ENCODE measurements around the gene CEACAM19. TPM values are rescaled to one million over a fixed set of nuclear protein-coding genes. Genes with fewer than 3 reads are reported as not detected.

The CEACAM19 gene
- total RNA-seq, 1 experiment from 2014 or later, result 8.0 TPM

- DNase-seq, result no peak
- ChIA-PET CTCF (no interaction called here), POLR2A (ENCODE audit: unreplicated experiment) (no interaction called here)
- H3K4me2 ChIP-seq, result no peak overlapping the region
- no peaks in the 10 kb centered on the region for H3K9me2 ChIP-seq (ENCODE audit: insufficient read depth)
- intact Hi-C loops (cut with micrococcal nuclease; ENCODE audit: unreplicated experiment), result no loop called here
- peaks cover 61% of the 10 kb centered on the region for H3K36me3 ChIP-seq (ENCODE audit: low read depth)
- no peaks in the 10 kb centered on the region; the same call in 1 of the 2 replicates for H4K20me1 ChIP-seq (ENCODE audit: insufficient read depth)
- no peaks in the 10 kb centered on the region for H3K4me1 ChIP-seq (replicated peaks; ENCODE audit: insufficient read depth)
- H3K27me3 ChIP-seq (ENCODE audit: insufficient read depth, low read depth), result no peaks in the 10 kb centered on the region
- no peak overlapping the region for H3K27ac ChIP-seq
- no peak overlapping the region for H2AFZ ChIP-seq
- peaks cover 93% of the 10 kb centered on the region for H3F3A ChIP-seq (ENCODE audit: insufficient read depth, low read depth)
- no peaks in the 10 kb centered on the region for H3K79me2 ChIP-seq (ENCODE audit: low read depth)
- no peaks in the 10 kb centered on the region for H3K9me3 ChIP-seq (ENCODE audit: insufficient read depth, low read depth)
- no TSS peak for BruUV-seq (replicated peaks)
- no peak overlapping the region for H3K4me3 ChIP-seq
- TF ChIP-seq EZH2 (IDR thresholded peaks at IDR 0.05; ENCODE audit: low read depth), result no peak
- TF ChIP-seq CTCF (conservative IDR thresholded peaks at IDR 0.05), result no peak
Observed at GRCh38 chr19:44661904-44662303, 9.4 kb upstream of the CEACAM19 start.

GRCh38 chr19:44662691-44663385, 8.4 kb upstream of the CEACAM19 start:
- POLR2A ChIA-PET (ENCODE audit: unreplicated experiment), result interaction anchor here (0.6 kb wide), 2 partner anchors 97 to 145 kb away, joined by 3 to 6 read pairs; no protein-coding TSS in a partner anchor
- BruUV-seq (replicated peaks), result TSS peak; percentile 20
- Histone ChIP-seq H3K4me3 (no peak overlapping the region), H3K9me3 (ENCODE audit: insufficient read depth, low read depth) (no peaks in the 10 kb centered on the region), H3K27ac (no peak overlapping the region), H3K4me2 (no peak overlapping the region), H3F3A (ENCODE audit: insufficient read depth, low read depth) (peaks cover 89% of the 10 kb centered on the region), H3K27me3 (ENCODE audit: insufficient read depth, low read depth) (no peaks in the 10 kb centered on the region), H3K79me2 (ENCODE audit: low read depth) (no peaks in the 10 kb centered on the region), H3K9me2 (ENCODE audit: insufficient read depth) (no peaks in the 10 kb centered on the region), H2AFZ (no peak overlapping the region), H4K20me1 (ENCODE audit: insufficient read depth) (no peaks in the 10 kb centered on the region; the same call in 1 of the 2 replicates), H3K4me1 (replicated peaks; ENCODE audit: insufficient read depth) (no peaks in the 10 kb centered on the region), H3K36me3 (ENCODE audit: low read depth) (peaks cover 54% of the 10 kb centered on the region)
- intact Hi-C loops (cut with micrococcal nuclease; ENCODE audit: unreplicated experiment), result no loop called here
- DNase-seq, result no peak
- TF ChIP-seq EZH2 (IDR thresholded peaks at IDR 0.05; ENCODE audit: low read depth) (no peak), CTCF (conservative IDR thresholded peaks at IDR 0.05) (no peak)
- CTCF ChIA-PET, result no interaction called here

GRCh38 chr19:44663996-44664395, 7.3 kb upstream of the CEACAM19 start:
- no TSS peak for BruUV-seq (replicated peaks)
- intact Hi-C loops (cut with micrococcal nuclease; ENCODE audit: unreplicated experiment), result no loop called here

More at GRCh38 chr19:44663996-44664395, 7.3 kb upstream of the CEACAM19 start:
- H3K79me2 ChIP-seq (ENCODE audit: low read depth), result no peaks in the 10 kb centered on the region
- H3K36me3 ChIP-seq (ENCODE audit: low read depth), result peaks cover 43% of the 10 kb centered on the region
- DNase-seq, result no peak
- H3K9me3 ChIP-seq (ENCODE audit: insufficient read depth, low read depth), result no peaks in the 10 kb centered on the region
- H3F3A ChIP-seq (ENCODE audit: insufficient read depth, low read depth), result peaks cover 82% of the 10 kb centered on the region
- peaks cover 3% of the 10 kb centered on the region; the same call in 1 of the 2 replicates for H3K4me1 ChIP-seq (replicated peaks; ENCODE audit: insufficient read depth)
- H3K9me2 ChIP-seq (ENCODE audit: insufficient read depth), result no peaks in the 10 kb centered on the region
- CTCF ChIA-PET, result interaction anchor here (0.7 kb wide), 1 partner anchor 87 kb away, joined by 4 read pairs; no protein-coding TSS in a partner anchor
- H3K4me3 ChIP-seq, result no peak overlapping the region
- TF ChIP-seq CTCF (conservative IDR thresholded peaks at IDR 0.05), result no peak
- no peak for TF ChIP-seq EZH2 (IDR thresholded peaks at IDR 0.05; ENCODE audit: low read depth)
- no peaks in the 10 kb centered on the region; the same call in 1 of the 2 replicates for H4K20me1 ChIP-seq (ENCODE audit: insufficient read depth)
- POLR2A ChIA-PET (ENCODE audit: unreplicated experiment), result no interaction called here
- H3K27ac ChIP-seq, result no peak overlapping the region
- no peaks in the 10 kb centered on the region for H3K27me3 ChIP-seq (ENCODE audit: insufficient read depth, low read depth)
- no peak overlapping the region for H3K4me2 ChIP-seq
- H2AFZ ChIP-seq, result no peak overlapping the region
